ENCODE results near the gene METTL23. TPM values are rescaled to one million over a fixed set of nuclear protein-coding genes. Genes with fewer than 3 reads are reported as not detected.

METTL23 gene
- total and polyA plus RNA-seq, 2 experiments from 2014 or later: 41.6 to 55.9 TPM

DNA sequence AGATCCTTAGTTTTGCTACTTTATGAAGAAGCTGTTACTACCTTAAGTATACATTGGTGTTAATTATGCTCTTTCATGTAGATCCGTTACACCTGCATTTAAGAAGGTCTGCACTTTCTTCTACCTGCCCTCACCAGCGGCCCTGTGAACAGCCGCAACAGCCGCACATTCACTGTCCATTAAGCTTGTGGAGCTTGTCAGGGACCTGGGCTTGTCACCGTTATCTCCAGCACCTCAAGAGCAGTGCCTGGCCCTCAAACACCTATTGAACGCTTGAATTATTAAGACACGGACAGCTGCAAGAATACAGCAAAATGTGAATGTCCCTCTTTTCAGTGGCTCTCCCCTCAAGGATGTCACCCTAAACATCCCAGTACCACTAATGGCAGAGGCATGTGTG, 12.9 kb upstream of the METTL23 start (continued):
- TF ChIP-seq STAT1 (IDR thresholded peaks at IDR 0.05; ENCODE audit: unreplicated experiment) (no peak), ZNF331 (CRISPR knock-in tag; IDR thresholded peaks at IDR 0.05; ENCODE audit: low read depth) (no peak), POLR2AphosphoS5 (IDR thresholded peaks at IDR 0.05; ENCODE audit: low read depth) (no peak), EZH2 (IDR thresholded peaks at IDR 0.05; ENCODE audit: low read depth, unreplicated experiment) (no peak)
- TF ChIP-seq, protein P1, sequence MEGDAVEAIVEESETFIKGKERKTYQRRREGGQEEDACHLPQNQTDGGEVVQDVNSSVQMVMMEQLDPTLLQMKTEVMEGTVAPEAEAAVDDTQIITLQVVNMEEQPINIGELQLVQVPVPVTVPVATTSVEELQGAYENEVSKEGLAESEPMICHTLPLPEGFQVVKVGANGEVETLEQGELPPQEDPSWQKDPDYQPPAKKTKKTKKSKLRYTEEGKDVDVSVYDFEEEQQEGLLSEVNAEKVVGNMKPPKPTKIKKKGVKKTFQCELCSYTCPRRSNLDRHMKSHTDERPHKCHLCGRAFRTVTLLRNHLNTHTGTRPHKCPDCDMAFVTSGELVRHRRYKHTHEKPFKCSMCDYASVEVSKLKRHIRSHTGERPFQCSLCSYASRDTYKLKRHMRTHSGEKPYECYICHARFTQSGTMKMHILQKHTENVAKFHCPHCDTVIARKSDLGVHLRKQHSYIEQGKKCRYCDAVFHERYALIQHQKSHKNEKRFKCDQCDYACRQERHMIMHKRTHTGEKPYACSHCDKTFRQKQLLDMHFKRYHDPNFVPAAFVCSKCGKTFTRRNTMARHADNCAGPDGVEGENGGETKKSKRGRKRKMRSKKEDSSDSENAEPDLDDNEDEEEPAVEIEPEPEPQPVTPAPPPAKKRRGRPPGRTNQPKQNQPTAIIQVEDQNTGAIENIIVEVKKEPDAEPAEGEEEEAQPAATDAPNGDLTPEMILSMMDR (conservative IDR thresholded peaks at IDR 0.05; ENCODE audit: low read depth in 2 of 2): no peak
- TF ChIP-seq, protein P2, sequence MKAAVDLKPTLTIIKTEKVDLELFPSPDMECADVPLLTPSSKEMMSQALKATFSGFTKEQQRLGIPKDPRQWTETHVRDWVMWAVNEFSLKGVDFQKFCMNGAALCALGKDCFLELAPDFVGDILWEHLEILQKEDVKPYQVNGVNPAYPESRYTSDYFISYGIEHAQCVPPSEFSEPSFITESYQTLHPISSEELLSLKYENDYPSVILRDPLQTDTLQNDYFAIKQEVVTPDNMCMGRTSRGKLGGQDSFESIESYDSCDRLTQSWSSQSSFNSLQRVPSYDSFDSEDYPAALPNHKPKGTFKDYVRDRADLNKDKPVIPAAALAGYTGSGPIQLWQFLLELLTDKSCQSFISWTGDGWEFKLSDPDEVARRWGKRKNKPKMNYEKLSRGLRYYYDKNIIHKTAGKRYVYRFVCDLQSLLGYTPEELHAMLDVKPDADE (IDR thresholded peaks at IDR 0.05): no peak
- TF ChIP-seq, protein P3, sequence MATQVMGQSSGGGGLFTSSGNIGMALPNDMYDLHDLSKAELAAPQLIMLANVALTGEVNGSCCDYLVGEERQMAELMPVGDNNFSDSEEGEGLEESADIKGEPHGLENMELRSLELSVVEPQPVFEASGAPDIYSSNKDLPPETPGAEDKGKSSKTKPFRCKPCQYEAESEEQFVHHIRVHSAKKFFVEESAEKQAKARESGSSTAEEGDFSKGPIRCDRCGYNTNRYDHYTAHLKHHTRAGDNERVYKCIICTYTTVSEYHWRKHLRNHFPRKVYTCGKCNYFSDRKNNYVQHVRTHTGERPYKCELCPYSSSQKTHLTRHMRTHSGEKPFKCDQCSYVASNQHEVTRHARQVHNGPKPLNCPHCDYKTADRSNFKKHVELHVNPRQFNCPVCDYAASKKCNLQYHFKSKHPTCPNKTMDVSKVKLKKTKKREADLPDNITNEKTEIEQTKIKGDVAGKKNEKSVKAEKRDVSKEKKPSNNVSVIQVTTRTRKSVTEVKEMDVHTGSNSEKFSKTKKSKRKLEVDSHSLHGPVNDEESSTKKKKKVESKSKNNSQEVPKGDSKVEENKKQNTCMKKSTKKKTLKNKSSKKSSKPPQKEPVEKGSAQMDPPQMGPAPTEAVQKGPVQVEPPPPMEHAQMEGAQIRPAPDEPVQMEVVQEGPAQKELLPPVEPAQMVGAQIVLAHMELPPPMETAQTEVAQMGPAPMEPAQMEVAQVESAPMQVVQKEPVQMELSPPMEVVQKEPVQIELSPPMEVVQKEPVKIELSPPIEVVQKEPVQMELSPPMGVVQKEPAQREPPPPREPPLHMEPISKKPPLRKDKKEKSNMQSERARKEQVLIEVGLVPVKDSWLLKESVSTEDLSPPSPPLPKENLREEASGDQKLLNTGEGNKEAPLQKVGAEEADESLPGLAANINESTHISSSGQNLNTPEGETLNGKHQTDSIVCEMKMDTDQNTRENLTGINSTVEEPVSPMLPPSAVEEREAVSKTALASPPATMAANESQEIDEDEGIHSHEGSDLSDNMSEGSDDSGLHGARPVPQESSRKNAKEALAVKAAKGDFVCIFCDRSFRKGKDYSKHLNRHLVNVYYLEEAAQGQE (IDR thresholded peaks at IDR 0.05; ENCODE audit: unreplicated experiment): no peak

DNA sequence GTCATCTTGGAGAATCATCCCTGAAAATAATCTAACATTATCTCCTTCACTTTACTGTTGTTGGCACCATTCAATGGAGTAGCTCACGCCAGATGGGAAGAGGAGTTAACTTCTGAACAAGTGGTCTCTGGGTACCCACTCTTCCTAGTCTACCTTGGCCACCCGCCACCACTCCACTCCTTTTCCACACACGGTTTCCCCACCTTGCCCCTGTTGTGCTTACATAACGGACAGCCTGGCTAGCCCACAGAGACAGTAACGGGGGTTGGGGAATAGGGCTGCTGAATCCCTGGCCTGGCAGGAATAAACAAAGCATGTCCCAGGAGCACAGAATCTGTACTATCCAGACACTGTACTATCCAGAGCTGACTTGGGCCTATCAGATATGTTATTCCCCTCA, 12.3 kb upstream of the METTL23 start:
- Histone ChIP-seq H3F3A (replicated peaks; ENCODE audit: low read depth) (peaks cover 6% of the 10 kb centered on the region; the same call in 1 of the 2 replicates), H3K36me3 (ENCODE audit: insufficient read depth) (peaks cover 17% of the 10 kb centered on the region), H3K27ac (ENCODE audit: low read depth) (no peak overlapping the region), H4K20me1 (replicated peaks; ENCODE audit: insufficient read depth) (peaks cover 4% of the 10 kb centered on the region; the same call in 1 of the 2 replicates), H2AFZ (no peak overlapping the region), H3K79me2 (replicated peaks; ENCODE audit: insufficient read depth) (0 out of 2 replicates have a peak, but pooled peaks cover 4% of the 10 kb centered on the region), H3K27me3 (ENCODE audit: insufficient read depth) (peaks cover 9% of the 10 kb centered on the region), H3K4me2 (no peak overlapping the region), H3K9me2 (ENCODE audit: insufficient read depth) (no peaks in the 10 kb centered on the region), H3K4me3 (no peak overlapping the region), H3K4me1 (ENCODE audit: insufficient read depth) (peaks cover 15% of the 10 kb centered on the region)
- no peak for ATAC-seq
- DNase-seq (ENCODE audit: low spot score): no peak
- Mint-ChIP-seq H3K9me3 (no peaks in the 10 kb centered on the region), H3K4me1 (peaks cover 18% of the 10 kb centered on the region), H3K36me3 (ENCODE audit: low read depth) (peaks cover 31% of the 10 kb centered on the region; the same call in 2 of the 3 replicates), H3K4me3 (no peak overlapping the region), H3K27me3 (ENCODE audit: insufficient read depth, low read depth, poor library complexity) (peaks cover 21% of the 10 kb centered on the region), H3K27ac (no peak overlapping the region)
- TF ChIP-seq JUNB (IDR thresholded peaks at IDR 0.05; ENCODE audit: unreplicated experiment) (no peak), EZH2 (IDR thresholded peaks at IDR 0.05; ENCODE audit: low read depth, unreplicated experiment) (no peak), EZH2phosphoT487 (IDR thresholded peaks at IDR 0.05; ENCODE audit: unreplicated experiment) (no peak), POLR2AphosphoS5 (IDR thresholded peaks at IDR 0.05; ENCODE audit: low read depth) (no peak), CREB1 (CRISPR knock-in tag; IDR thresholded peaks at IDR 0.05; ENCODE audit: low read depth) (no peak), NANOG (IDR thresholded peaks at IDR 0.05; ENCODE audit: borderline replicate concordance) (no peak)

Measured in GM23338 (cell line).